Measurements from ENCODE around the gene DPYSL4. TPM values are rescaled to one million over a fixed set of nuclear protein-coding genes. Genes with fewer than 3 reads are reported as not detected.
A peak's percentile ranks its signal among the peaks of the same experiment; 100 is the strongest.

The DPYSL4 gene
- total RNA-seq, 2 donors from 2014 or later = 6.5 to 19.2 TPM

- ATAC-seq (no peak), DNase-seq (ENCODE audit: low spot score) (no peak)
- Mint-ChIP-seq H3K27ac (no peak overlapping the region), H3K9me3 (no peaks in the 10 kb centered on the region), H3K27me3 (no peaks in the 10 kb centered on the region), H3K4me3 (no peak overlapping the region), H3K4me1 (ENCODE audit: low read depth in 2 of 2) (peaks cover 0 to 2% of the 10 kb centered on the region in 2 donors), H3K36me3 (no peaks in the 10 kb centered on the region)
These were observed 51.8 kb downstream of the DPYSL4 start for GRCh38 chr10:132238371-132239125.

- no peak overlapping the region for H3K4me3 Mint-ChIP-seq
- no peaks in the 10 kb centered on the region for H3K36me3 Mint-ChIP-seq
- H3K27me3 Mint-ChIP-seq = no peaks in the 10 kb centered on the region
- no peak for ATAC-seq
- no peak for DNase-seq (ENCODE audit: low spot score)
- H3K4me1 Mint-ChIP-seq (ENCODE audit: low read depth in 2 of 2) = peaks cover 0 to 2% of the 10 kb centered on the region in 2 donors
- no peaks in the 10 kb centered on the region for H3K9me3 Mint-ChIP-seq
- H3K27ac Mint-ChIP-seq = no peak overlapping the region
These were observed 52.6 kb downstream of the DPYSL4 start for GRCh38 chr10:132239126-132240031.

GRCh38 chr10:132240156-132240555 lies 53.4 kb downstream of the DPYSL4 start:
- no peak overlapping the region for H3K27ac Mint-ChIP-seq
- no peak for DNase-seq (ENCODE audit: low spot score)
- no peaks in the 10 kb centered on the region for H3K36me3 Mint-ChIP-seq
- no peaks in the 10 kb centered on the region for H3K27me3 Mint-ChIP-seq
- H3K4me1 Mint-ChIP-seq (ENCODE audit: low read depth in 2 of 2) = peaks cover 0 to 2% of the 10 kb centered on the region in 2 donors
- no peak for ATAC-seq
- H3K9me3 Mint-ChIP-seq = no peaks in the 10 kb centered on the region
- no peak overlapping the region for H3K4me3 Mint-ChIP-seq

GRCh38 chr10:132240581-132240980 lies 53.8 kb downstream of the DPYSL4 start:
- no peak overlapping the region for H3K27ac Mint-ChIP-seq
- H3K4me3 Mint-ChIP-seq = no peak overlapping the region
- DNase-seq (ENCODE audit: low spot score) (no peak), ATAC-seq (no peak)
- no peaks in the 10 kb centered on the region for H3K9me3 Mint-ChIP-seq
- no peaks in the 10 kb centered on the region for H3K36me3 Mint-ChIP-seq
- peaks cover 0 to 2% of the 10 kb centered on the region in 2 donors for H3K4me1 Mint-ChIP-seq (ENCODE audit: low read depth in 2 of 2)
- no peaks in the 10 kb centered on the region for H3K27me3 Mint-ChIP-seq

- Mint-ChIP-seq H3K4me1 (ENCODE audit: low read depth in 2 of 2) (peaks cover 0 to 2% of the 10 kb centered on the region in 2 donors), H3K4me3 (no peak overlapping the region), H3K9me3 (no peaks in the 10 kb centered on the region), H3K27ac (peak overlapping the region in 1 of 2 donors; percentile 41), H3K36me3 (no peaks in the 10 kb centered on the region), H3K27me3 (no peaks in the 10 kb centered on the region)
- ATAC-seq (no peak), DNase-seq (ENCODE audit: low spot score) (no peak)
These were observed 54.3 kb downstream of the DPYSL4 start for GRCh38 chr10:132241086-132241485.

- Mint-ChIP-seq H3K36me3 (no peaks in the 10 kb centered on the region), H3K9me3 (no peaks in the 10 kb centered on the region), H3K27ac (peak overlapping the region in 1 of 2 donors; percentile 41), H3K4me1 (ENCODE audit: low read depth in 2 of 2) (peaks cover 0 to 2% of the 10 kb centered on the region in 2 donors), H3K4me3 (no peak overlapping the region), H3K27me3 (no peaks in the 10 kb centered on the region)
- DNase-seq (ENCODE audit: low spot score) (no peak), ATAC-seq (no peak)
These were observed 54.7 kb downstream of the DPYSL4 start for GRCh38 chr10:132241496-132241895.

GRCh38 chr10:132242103-132242840 lies 55.5 kb downstream of the DPYSL4 start:
- no peak overlapping the region for H3K27ac Mint-ChIP-seq
- H3K9me3 Mint-ChIP-seq = no peaks in the 10 kb centered on the region
- H3K27me3 Mint-ChIP-seq = no peaks in the 10 kb centered on the region
- DNase-seq (ENCODE audit: low spot score) (no peak), ATAC-seq (no peak)
- peaks cover 0 to 5% of the 10 kb centered on the region in 2 donors for H3K4me1 Mint-ChIP-seq (ENCODE audit: low read depth in 2 of 2)
- H3K36me3 Mint-ChIP-seq = no peaks in the 10 kb centered on the region
- no peak overlapping the region for H3K4me3 Mint-ChIP-seq

GRCh38 chr10:132243141-132243540 lies 56.4 kb downstream of the DPYSL4 start:
- no peaks in the 10 kb centered on the region for H3K9me3 Mint-ChIP-seq
- H3K4me3 Mint-ChIP-seq = no peak overlapping the region
- H3K36me3 Mint-ChIP-seq = no peaks in the 10 kb centered on the region
- ATAC-seq (no peak), DNase-seq (ENCODE audit: low spot score) (no peak)
- no peak overlapping the region for H3K27ac Mint-ChIP-seq
- H3K4me1 Mint-ChIP-seq (ENCODE audit: low read depth in 2 of 2) = peaks cover 0 to 8% of the 10 kb centered on the region in 2 donors
- no peaks in the 10 kb centered on the region for H3K27me3 Mint-ChIP-seq

GRCh38 chr10:132243626-132244025 lies 56.9 kb downstream of the DPYSL4 start:
- no peak overlapping the region for H3K27ac Mint-ChIP-seq
- H3K4me1 Mint-ChIP-seq (ENCODE audit: low read depth in 2 of 2) = peaks cover 0 to 7% of the 10 kb centered on the region in 2 donors
- ATAC-seq (no peak), DNase-seq (ENCODE audit: low spot score) (no peak)
- H3K4me3 Mint-ChIP-seq = no peak overlapping the region
- H3K9me3 Mint-ChIP-seq = no peaks in the 10 kb centered on the region
- H3K27me3 Mint-ChIP-seq = no peaks in the 10 kb centered on the region
- no peaks in the 10 kb centered on the region for H3K36me3 Mint-ChIP-seq

GRCh38 chr10:132245056-132245455 lies 58.3 kb downstream of the DPYSL4 start:
- no peaks in the 10 kb centered on the region for H3K27me3 Mint-ChIP-seq
- no peaks in the 10 kb centered on the region for H3K36me3 Mint-ChIP-seq
- H3K27ac Mint-ChIP-seq = no peak overlapping the region
- no peaks in the 10 kb centered on the region for H3K9me3 Mint-ChIP-seq
- ATAC-seq (no peak), DNase-seq (ENCODE audit: low spot score) (no peak)
- peaks cover 0 to 12% of the 10 kb centered on the region in 2 donors for H3K4me1 Mint-ChIP-seq (ENCODE audit: low read depth in 2 of 2)
- H3K4me3 Mint-ChIP-seq = no peak overlapping the region

- Mint-ChIP-seq H3K36me3 (no peaks in the 10 kb centered on the region), H3K27me3 (no peaks in the 10 kb centered on the region), H3K27ac (no peak overlapping the region), H3K4me1 (ENCODE audit: low read depth in 2 of 2) (peaks cover 0 to 12% of the 10 kb centered on the region in 2 donors), H3K9me3 (no peaks in the 10 kb centered on the region), H3K4me3 (no peak overlapping the region)
- no peak for ATAC-seq
- no peak for DNase-seq (ENCODE audit: low spot score)
These were observed 59.5 kb downstream of the DPYSL4 start for GRCh38 chr10:132246296-132246695.

GRCh38 chr10:132247943-132248342 lies 61.2 kb downstream of the DPYSL4 start:
- ATAC-seq = no peak
- Mint-ChIP-seq H3K9me3 (no peaks in the 10 kb centered on the region), H3K4me3 (no peak overlapping the region)

GRCh38 chr10:132248455-132249225 lies 61.9 kb downstream of the DPYSL4 start:
- peak overlapping the region; percentile 51 for H3K4me3 Mint-ChIP-seq
- H3K4me1 Mint-ChIP-seq (ENCODE audit: low read depth in 2 of 2) = peaks cover 0 to 18% of the 10 kb centered on the region in 2 donors

More at GRCh38 chr10:132247943-132248342, 61.2 kb downstream of the DPYSL4 start:
- H3K27me3 Mint-ChIP-seq = no peaks in the 10 kb centered on the region
- peaks cover 0 to 16% of the 10 kb centered on the region in 2 donors for H3K4me1 Mint-ChIP-seq (ENCODE audit: low read depth in 2 of 2)
- H3K27ac Mint-ChIP-seq = no peak overlapping the region
- no peaks in the 10 kb centered on the region for H3K36me3 Mint-ChIP-seq
- DNase-seq (ENCODE audit: low spot score) = no peak

More at GRCh38 chr10:132248455-132249225, 61.9 kb downstream of the DPYSL4 start:
- ATAC-seq (peak; percentile 58 to 88), DNase-seq (ENCODE audit: low spot score) (peak; percentile 78)
- Mint-ChIP-seq H3K36me3 (no peaks in the 10 kb centered on the region), H3K9me3 (no peaks in the 10 kb centered on the region), H3K27ac (no peak overlapping the region), H3K27me3 (no peaks in the 10 kb centered on the region)
